GM19239 (cell line): ENCODE results near the gene IRX4.

ENCODE experiments used
- DNase-seq: peaks from one replicate; pipeline ENCODE4 v3.0.0; 2011; ENCODE audit warnings: low spot score; ENCODE audit not compliant: insufficient read length
- FAIRE-seq: peaks from 2 replicates; lab custom pipeline; 2011; peaks lifted over from hg19 to GRCh38; lab: Jason Lieb, UNC

Gene IRX4

GRCh38 chr5:1865486-1865885, 17.2 kb downstream of the IRX4 start:
- no peak for FAIRE-seq
- no peak for DNase-seq

GRCh38 chr5:1864896-1865440, 17.8 kb downstream of the IRX4 start:
- FAIRE-seq (no peak), DNase-seq (no peak)

DNA sequence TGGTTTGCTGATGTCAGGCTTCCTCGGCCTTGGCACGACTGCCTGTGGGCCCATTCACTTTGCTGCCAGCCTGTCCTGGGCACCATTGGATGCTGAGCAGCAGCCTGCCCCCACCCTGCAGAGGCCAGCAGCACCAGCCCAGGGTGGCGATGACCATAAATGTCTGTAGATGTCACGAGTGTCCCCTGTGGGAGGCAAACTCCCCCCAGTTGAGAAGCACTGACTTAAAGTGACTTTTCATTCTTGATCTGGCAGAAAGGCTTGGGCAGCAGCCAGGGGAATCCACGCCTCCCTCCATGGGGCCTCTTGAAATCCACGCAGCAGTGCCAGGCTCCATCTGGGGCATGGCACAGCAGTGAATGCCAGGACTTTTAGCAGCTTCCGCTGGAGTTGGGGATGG, 21.8 kb downstream of the IRX4 start:
- DNase-seq (no peak), FAIRE-seq (no peak)

- DNase-seq (no peak), FAIRE-seq (no peak)
Observed at GRCh38 chr5:1860021-1860610, 22.6 kb downstream of the IRX4 start.

DNA sequence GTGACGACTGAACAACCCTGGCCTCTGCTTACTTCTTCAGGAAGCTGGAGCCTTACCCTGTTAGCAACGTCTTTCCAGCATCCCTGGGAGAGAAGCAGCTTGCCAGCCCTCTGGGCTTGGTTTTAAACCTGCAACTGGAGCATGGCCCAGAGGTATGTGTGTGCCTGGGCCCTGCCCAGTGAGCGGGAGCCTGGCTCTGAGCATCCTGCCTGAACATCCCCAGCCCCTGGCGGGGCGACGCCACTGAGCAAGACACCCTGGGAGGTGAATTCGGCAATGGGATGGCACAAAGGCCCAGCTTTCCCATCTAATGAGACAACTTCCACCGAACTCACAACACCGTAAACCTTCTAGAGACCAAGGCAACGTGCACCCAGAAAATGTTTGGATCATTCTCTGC, 23.6 kb downstream of the IRX4 start:
- DNase-seq (no peak), FAIRE-seq (no peak)

- FAIRE-seq, result no peak
Observed at GRCh38 chr5:1858436-1858835, 24.3 kb downstream of the IRX4 start.

GRCh38 chr5:1857256-1857600, 25.5 kb downstream of the IRX4 start:
- no peak for DNase-seq
- no peak for FAIRE-seq

More at GRCh38 chr5:1858436-1858835, 24.3 kb downstream of the IRX4 start:
- DNase-seq, result no peak

DNA sequence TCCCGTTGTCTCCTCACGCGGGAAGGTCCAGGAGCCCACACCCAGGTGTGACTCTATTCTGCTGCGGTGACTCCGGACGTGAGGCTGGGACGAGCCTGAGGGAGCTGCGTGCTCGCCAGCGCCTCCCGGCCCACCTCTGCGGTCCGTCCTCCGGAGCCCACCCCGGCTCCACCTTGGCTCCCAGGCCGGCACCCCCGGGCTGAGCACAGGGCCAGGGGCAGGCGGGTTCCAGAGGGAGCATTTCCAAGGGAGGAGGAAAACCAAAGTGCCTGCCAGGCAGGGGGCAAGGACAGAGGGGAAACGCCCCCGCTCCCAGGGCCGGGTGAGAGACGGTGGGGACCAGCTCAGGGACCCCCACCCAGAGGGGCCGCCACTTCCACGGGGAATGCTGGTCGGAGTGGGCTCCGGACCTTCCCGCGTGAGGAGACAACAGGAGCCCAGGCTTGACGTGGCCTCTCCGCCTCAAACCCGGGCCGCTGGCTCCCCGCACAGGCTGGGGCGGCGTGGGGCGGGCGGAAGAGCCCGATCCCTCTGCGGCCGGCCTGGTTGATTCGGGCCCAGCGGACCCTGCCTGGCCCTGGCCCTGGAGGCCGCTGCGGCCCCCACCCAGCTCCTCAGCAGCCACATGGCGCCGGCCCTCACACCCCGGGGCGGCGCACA, 26.0 kb downstream of the IRX4 start:
- FAIRE-seq (no peak), DNase-seq (no peak)

DNA sequence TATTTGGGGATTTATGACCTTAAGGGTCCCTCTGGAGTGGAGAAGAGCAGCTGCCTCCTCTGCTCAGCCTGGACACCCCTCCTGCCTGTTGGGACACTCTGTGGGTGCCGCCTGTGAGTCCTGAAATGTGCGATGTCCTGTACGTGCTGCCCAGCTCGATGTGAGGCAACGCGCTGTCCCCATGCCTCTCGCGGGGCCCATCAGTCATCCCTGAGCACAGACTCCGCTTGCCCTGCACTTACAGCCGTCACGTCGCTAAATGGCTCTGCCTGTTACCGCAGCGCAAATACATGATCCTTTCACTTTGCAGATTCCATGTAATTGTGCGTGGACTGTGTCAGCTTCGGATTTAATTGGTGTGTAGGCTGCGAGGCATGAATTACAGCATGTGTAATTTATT, 27.1 kb downstream of the IRX4 start:
- no peak for FAIRE-seq

DNA sequence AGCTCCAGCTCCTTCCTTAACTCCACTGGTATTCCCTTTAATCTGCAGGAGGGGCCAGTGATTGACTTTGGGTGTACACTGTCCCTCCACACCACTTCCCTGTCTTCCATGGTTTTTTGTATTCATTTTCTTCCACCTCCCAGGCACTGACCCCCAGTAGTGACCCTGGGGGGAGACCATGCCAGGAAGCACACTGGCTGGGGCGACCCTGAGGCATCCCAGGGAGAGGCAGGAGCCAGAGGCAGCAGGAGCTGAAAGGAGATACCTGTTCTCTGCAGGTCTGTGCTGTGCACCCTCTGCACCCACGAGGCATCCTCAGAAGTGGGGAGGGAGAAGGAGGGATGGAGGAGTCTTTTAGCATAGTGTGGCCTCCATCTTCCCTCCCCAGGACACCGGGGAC, 27.6 kb downstream of the IRX4 start:
- FAIRE-seq, result no peak

More for the DNA sequence above, 27.1 kb downstream of the IRX4 start:
- DNase-seq, result no peak

GRCh38 chr5:1853531-1853930, 29.2 kb downstream of the IRX4 start:
- DNase-seq (no peak), FAIRE-seq (no peak)

More for the DNA sequence above, 27.6 kb downstream of the IRX4 start:
- no peak for DNase-seq

GRCh38 chr5:1852324-1852947, 30.3 kb downstream of the IRX4 start:
- no peak for FAIRE-seq
- DNase-seq, result no peak

GRCh38 chr5:1851290-1851934, 31.3 kb downstream of the IRX4 start:
- no peak for FAIRE-seq

GRCh38 chr5:1850324-1851154, 32.2 kb downstream of the IRX4 start:
- FAIRE-seq (no peak), DNase-seq (no peak)

More at GRCh38 chr5:1851290-1851934, 31.3 kb downstream of the IRX4 start:
- no peak for DNase-seq

DNA sequence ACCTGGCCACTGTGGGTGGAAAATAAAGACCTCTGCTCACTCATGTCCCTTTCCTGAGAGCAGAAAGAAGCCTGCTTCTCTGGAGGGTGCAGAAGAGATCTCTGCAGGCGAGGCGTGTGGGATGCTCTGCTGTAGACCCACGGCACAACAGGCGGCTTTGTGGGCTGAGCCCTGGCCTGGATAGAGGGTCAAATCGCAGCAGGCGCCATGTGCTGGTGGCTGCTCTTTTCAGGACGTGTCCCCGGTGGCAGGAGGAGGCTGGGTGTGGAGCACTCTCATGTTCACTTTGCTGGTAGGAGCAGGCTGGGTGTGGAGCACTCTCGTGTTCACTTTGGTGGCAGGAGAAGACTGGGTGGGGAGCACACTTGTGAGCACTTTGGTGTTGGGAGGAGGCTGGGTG, 35.1 kb downstream of the IRX4 start:
- FAIRE-seq (no peak), DNase-seq (no peak)

DNA sequence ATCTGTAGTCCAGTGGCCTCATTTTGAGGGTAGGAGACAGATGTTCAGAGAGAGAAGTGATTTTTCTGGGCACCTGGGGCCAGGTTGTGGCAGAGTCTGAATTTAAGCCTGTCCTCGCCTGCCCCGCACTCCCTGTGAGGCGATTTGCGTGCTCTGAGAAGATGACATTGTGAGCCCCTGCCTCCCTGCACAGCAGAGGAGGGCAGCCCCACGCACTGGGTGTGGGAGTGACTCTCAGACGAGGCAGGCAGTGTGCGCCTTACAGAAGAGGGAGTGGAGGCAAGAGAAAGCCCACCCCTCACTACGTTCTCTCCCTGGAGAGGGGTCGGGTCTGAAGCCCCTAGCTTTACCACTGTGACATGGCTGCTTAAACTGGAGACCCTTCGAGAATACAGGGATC, 35.7 kb downstream of the IRX4 start:
- FAIRE-seq (no peak), DNase-seq (no peak)

GRCh38 chr5:1846583-1846982, 36.1 kb downstream of the IRX4 start:
- no peak for DNase-seq
- no peak for FAIRE-seq

DNA sequence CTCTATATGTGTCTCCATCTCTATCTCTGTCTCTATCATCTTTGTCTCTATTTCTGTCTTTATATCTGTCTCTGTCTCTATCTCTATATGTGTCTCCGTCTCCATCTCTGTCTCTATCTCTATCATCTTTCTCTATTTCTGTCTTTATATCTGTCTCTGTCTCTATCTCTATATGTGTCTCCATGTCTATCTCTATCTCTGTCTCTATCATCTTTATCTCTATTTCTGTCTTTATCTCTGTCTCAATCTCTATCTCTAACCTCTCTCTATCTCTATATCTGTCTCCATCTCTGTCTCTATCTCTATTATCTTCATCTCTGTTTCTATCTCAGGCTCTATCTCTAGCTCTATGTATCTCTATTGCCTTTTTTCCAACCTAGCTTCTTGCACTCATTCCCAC, 37.0 kb downstream of the IRX4 start:
- DNase-seq (no peak), FAIRE-seq (no peak)

DNA sequence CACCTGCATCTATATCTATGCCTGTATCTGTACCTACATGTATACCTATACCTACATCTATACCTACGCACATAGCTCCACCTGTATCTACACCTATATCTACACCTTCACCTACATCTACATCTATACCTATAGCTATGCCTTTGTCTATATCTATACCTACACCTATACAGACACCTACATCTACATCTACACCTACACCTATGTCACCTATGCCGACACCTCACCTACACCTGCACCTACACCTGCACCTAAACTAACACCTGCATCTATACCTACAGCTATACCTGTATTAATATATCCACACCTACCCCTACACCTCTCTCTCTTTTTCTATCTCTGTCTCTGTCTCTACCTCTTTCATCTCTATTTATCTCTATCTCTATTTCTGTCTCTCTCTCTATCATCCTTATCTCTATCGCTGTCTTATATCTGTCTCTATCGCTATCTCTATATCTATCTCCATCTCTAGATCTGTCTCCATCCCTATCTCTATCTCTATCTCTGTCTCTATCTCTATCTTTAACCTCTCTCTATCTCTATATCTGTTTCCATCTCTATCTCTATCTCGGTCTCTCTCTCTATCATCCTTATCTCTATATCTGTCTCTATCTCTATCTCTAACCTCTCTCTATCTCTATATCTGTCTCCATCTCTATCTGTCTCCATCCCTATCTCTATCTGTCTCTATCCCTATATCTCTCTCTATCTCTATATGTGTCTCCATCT, 37.9 kb downstream of the IRX4 start:
- DNase-seq (no peak), FAIRE-seq (no peak)
